Esophagus muscularis mucosa (tissue), 3 donors: ENCODE data around the gene ZIC2.

Source experiments
- POLR2A ChIP-seq: fragments of 450-650 bp; IDR thresholded peaks from one replicate; pipeline ENCODE4 v1.6.1; 2017; ENCODE audit warnings: antibody characterized with exemption, moderate library complexity, mild to moderate bottlenecking, low read depth
- TF ChIP-seq, protein P1 (sequence below), 3 experiments: fragments of 200-600 bp in 2 of 3; fragments of 450-650 bp in 1 of 3; sonication (generic) in 2 of 3; IDR thresholded peaks; one replicate each; pipeline ENCODE4 v1.5.1; 2017 to 2019; ENCODE audit warnings: antibody characterized with exemption in 3 of 3, mild to moderate bottlenecking in 2 of 3, moderate library complexity in 1 of 3

DNA sequence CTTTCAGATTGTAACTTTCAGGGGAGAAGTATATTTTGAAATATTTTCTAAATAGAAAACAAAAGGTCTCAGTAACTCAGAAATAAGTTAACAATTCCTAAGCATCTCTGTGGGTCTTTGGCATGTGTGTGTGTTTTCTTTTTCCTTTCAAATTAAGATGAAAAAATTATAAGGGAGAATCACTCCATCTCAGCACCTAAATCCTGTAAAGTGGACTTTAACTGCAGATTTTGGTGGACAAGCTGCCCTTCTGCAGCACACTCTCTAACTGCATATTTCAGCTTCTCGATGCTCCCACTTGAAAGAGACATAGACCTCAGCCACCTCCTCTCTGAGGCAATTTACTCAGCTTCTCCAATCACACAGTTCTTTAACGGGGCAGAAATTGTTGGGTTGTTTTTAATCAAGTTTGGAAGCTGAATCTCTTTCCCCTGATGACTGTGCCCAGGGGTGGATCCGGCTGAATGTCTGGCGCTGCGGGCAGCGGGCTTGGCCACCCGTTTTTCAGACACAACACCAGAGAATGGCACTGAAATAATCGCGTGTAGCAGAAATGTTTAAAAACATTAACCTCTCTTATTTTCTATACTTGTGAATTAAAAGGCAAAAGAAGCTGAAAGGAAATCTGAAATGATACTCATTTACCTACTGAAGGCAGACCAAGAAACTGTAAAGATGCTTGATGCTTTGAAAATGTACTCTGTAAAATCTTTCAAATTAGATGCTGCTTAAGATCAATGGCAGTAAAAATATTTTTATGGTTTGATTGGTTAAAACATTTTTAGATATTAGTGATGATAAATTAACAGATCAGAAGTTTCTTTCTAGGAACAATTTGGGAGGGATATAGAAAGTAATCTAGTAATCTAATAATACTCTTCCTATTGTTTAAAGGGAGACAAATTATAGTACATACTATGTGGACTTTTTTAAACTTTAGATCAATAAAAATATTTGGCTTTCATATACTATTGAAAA, 12.4 kb downstream of the ZIC2 start:
- TF ChIP-seq, protein P1, sequence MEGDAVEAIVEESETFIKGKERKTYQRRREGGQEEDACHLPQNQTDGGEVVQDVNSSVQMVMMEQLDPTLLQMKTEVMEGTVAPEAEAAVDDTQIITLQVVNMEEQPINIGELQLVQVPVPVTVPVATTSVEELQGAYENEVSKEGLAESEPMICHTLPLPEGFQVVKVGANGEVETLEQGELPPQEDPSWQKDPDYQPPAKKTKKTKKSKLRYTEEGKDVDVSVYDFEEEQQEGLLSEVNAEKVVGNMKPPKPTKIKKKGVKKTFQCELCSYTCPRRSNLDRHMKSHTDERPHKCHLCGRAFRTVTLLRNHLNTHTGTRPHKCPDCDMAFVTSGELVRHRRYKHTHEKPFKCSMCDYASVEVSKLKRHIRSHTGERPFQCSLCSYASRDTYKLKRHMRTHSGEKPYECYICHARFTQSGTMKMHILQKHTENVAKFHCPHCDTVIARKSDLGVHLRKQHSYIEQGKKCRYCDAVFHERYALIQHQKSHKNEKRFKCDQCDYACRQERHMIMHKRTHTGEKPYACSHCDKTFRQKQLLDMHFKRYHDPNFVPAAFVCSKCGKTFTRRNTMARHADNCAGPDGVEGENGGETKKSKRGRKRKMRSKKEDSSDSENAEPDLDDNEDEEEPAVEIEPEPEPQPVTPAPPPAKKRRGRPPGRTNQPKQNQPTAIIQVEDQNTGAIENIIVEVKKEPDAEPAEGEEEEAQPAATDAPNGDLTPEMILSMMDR (IDR thresholded peaks at IDR 0.05) = no peak
- no peak for TF ChIP-seq POLR2A
